Renal cortex interstitium (tissue), 11 donors: ENCODE data around the gene DMBT1. TPM values are rescaled to one million over a fixed set of nuclear protein-coding genes. Genes with fewer than 3 reads are reported as not detected.
"Not testable (repeated sequence)": the region's sequence is repeated elsewhere in the genome, so short reads cannot be mapped to it uniquely, and the experiment has no call there.

Experiments used
- DNase-seq, 11 donors: peaks; one replicate each; pipeline ENCODE4 v3.0.0-alpha.2; 2013; ENCODE audit warnings: low read depth in 9 of 11, low spot score in 4 of 11; ENCODE audit errors: extremely low read depth in 1 of 11
- polyA plus RNA-seq, 3 donors: library from polyadenylated mRNA; unstranded; fragments of 120-200 nt; gene quantifications; one replicate each; pipeline ENCODE4 v1.2.1, GENCODE V29; 2013; ENCODE audit not compliant: insufficient read length in 3 of 3

Gene DMBT1
- polyA plus RNA-seq, 3 donors: 0.12 to 0.36 (median 0.16) TPM

DNA sequence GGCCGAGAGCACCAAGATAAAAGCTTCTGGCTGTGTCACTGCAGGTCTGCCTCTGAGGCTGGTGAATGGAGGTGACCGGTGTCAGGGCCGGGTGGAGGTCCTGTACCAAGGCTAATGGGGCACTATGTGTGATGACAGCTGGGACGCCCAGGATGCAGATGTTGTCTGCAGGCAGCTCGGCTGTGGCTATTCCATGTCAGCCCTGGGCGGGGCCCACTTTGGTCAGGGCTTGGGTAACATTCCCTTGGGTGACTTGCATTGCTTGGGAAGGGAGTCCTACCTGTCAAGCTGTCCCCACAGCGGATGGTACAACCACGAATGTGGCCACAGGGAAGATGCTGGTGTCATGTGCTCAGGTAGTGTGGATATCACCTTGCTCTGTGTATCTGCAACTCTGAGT, 8.0 kb downstream of the DMBT1 start:
- no peak for DNase-seq

DNA sequence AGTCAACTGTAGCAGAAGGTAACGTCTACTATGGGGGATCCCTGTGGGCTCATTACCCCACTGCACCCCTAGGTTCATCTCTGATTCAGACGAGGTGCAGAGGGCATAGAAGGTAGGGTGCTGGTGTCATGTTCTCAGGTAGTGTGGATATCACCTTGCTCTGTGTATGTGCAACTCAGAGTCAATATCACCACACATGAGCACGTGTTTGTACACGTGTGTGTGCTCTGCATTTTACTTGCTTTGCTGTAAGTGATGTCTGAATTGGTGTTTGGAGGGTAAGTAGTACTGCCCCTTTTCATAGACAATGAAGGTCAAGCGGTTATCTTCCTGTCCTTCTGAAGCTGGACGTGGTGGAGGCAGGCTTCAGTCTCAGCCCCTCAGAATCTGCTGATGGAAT, 10.4 kb downstream of the DMBT1 start:
- DNase-seq: no peak

DNA sequence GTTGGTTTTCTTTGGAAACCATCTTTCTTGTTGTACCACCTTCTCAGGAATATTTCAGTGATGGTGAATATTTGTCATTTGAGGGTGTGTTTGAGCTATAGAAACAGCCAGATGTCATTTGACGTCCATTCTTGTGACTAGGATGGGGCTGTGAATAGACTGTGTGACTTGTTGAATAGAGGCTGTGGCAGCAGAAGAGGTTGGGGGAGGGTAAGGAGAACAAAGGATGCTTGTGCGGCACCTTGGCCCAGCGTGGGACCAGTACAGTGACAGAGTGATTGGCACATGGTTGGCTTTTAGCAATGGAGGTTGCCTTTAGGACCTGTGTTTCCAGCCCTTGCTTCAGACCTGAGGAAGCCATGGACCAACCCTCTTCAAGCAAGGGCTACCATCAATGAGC, 11.3 kb downstream of the DMBT1 start:
- no peak for DNase-seq

DNA sequence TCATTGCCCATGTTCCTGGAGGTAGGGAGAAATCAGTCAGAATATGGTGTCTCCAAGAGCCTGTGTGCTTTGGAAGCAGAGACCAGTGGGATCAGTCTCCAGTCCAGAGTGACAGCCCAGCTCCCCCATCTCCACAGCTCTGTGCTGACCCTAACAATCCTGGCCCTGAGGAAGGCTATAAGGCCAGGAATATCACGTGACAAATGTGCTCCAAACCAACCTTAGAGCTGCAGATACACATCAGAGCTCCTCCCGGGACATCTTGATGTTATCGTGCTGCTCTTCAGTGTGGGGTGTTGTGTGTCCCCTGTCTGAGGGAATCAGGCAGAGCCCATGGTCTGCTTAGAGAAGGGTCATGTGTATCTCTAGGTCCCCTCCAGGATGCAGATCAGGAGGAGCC, 15.2 kb downstream of the DMBT1 start:
- DNase-seq: no peak

DNA sequence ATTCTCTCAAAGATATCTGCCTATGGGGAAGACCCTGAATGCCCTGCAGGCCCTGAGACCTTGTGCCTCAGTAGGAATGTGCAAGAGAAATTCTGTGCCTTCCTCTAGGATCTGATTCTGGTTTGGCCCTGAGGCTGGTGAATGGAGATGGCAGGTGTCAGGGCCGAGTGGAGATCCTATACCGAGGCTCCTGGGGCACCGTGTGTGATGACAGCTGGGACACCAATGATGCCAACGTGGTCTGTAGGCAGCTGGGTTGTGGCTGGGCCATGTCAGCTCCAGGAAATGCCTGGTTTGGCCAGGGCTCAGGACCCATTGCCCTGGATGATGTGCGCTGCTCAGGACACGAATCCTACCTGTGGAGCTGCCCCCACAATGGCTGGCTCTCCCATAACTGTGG, 15.7 kb downstream of the DMBT1 start:
- no peak for DNase-seq

DNA sequence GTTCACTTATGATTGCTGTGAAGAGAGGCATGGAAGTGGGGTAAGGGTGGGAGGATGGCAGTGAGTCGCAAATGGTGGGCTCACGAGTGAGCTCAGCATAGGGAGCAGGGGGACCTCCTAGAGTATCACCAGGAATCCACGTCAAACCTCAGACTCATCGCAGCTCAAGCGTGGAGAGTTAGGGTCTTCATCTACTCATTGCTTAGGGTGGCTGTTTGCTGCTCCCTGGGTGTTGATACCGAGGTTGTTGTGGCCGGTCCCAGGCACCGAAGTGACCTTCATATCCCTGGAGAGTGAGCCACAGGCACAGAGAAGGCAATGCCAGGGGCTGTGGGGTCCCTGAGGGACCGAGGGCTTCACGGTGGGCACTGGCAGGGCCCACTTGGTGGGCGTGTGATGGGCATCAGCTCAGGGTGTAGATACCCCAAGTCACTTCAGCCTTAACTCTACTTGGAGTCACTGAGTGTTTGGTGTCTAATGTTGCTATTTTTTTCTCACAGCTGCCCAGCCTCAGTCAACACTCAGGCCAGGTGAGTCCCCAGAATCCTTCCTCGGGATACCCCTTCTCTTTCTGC, 16.8 kb downstream of the DMBT1 start:
- DNase-seq: no peak

DNA sequence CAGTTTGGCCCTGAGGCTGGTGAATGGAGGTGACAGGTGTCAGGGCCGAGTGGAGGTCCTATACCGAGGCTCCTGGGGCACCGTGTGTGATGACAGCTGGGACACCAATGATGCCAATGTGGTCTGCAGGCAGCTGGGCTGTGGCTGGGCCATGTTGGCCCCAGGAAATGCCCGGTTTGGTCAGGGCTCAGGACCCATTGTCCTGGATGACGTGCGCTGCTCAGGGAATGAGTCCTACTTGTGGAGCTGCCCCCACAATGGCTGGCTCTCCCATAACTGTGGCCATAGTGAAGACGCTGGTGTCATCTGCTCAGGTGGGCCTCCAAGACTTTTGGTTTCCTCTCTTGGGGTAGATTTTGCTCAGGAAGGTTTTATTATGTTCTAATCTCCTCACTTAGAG, 25.5 kb downstream of the DMBT1 start:
- DNase-seq: not testable (repeated sequence)

DNA sequence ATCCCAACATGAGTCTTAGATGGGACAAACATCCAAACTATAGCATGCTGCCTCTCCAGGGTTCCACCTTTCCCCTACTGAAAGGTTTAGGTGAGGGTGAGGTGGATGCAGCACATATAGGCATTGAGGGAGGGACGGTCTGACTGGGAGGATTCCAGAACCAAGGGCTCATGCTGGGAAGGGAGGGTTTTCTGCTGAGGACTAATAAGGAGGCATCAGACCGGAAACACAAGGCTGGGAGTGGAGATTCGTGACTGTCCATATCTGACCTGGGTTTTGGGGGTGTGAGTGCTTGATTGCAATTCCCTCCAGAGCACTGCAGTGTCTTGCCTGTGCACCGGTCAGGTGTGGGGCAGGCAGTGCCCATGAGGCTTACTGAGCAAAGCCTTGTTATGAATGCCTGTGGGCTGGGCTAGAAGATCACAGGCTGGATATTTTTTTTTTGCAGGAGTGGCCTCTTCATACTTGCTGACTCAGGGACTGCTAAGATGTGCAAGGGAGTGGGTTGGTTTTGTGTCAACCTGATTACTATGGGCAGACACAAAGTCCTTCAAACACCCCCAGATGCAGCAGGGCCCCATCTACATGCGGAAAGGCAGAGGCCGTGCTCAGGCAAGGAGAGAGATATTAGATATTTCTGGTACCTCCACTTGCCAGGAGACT, 26.7 kb downstream of the DMBT1 start:
- DNase-seq: no peak

DNA sequence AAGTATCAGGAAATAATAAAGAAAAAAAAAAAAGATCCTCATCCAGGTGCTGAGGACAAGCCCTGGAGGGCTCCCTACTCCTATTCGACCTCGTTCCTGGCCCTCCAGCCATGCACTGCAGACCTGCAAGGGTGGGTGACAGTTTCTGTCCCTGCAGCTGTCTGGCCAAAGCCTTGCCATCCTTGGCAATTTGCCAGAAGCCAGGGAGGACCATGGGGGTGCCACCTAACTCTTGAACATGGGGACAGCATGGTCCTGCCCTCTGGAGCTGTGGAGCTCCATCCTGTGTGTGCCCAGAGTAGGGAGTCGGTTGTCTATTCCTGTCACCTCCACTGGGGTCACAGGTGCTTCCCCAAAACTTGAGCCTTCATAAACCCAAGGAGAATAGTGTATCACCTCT, 27.8 kb downstream of the DMBT1 start:
- DNase-seq: no peak

DNA sequence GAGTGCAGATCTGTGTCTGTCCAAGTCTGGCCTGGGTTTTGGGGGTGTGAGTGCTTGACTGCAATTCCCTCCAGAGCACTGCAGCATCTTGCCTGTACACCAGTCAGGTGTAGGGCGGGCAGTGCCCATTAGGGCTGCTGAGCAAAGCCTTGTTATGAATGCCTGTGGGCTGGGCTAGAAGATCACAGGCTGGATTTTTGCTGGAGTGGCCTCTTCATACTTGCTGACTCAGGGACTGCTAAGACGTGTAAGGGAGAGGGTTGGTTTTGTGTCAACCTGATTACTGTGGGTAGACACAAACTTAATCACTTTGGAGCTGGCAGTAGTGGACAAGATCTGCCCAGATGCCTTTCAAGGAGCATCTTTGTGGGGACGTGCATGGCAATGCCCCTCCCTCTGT, 29.6 kb downstream of the DMBT1 start:
- no peak for DNase-seq

DNA sequence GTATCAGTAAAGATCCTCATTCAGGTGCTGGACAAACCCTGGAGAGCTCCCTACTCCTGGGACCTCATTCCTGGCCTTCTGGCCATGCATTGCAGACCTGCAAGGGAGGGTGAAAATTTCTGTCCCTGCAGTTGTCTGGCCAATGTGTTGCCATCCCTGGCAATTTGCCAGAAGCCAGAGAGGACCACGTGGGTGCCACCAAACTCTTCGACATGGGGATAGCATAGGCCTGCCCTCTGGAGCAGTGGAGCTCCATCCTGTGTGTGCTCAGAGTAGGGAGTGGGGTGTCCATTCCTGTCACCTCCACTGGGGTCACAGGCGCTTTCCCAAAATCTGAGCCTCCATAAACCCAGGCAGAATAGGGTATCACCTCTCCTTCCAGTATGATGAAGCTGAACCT, 31.2 kb downstream of the DMBT1 start:
- DNase-seq: no peak

DNA sequence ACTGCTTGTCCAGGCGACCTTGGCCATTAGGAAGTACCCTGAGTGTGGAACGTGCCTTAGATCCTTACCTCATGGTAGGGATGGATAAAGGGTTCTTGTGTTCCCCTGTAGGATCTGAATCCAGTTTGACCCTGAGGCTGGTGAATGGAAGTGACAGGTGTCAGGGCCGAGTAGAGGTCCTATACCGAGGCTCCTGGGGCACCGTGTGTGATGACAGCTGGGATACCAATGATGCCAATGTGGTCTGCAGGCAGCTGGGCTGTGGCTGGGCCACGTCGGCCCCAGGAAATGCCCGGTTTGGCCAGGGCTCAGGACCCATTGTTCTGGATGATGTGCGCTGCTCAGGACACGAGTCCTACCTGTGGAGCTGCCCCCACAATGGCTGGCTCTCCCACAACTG, 31.6 kb downstream of the DMBT1 start:
- no peak for DNase-seq

DNA sequence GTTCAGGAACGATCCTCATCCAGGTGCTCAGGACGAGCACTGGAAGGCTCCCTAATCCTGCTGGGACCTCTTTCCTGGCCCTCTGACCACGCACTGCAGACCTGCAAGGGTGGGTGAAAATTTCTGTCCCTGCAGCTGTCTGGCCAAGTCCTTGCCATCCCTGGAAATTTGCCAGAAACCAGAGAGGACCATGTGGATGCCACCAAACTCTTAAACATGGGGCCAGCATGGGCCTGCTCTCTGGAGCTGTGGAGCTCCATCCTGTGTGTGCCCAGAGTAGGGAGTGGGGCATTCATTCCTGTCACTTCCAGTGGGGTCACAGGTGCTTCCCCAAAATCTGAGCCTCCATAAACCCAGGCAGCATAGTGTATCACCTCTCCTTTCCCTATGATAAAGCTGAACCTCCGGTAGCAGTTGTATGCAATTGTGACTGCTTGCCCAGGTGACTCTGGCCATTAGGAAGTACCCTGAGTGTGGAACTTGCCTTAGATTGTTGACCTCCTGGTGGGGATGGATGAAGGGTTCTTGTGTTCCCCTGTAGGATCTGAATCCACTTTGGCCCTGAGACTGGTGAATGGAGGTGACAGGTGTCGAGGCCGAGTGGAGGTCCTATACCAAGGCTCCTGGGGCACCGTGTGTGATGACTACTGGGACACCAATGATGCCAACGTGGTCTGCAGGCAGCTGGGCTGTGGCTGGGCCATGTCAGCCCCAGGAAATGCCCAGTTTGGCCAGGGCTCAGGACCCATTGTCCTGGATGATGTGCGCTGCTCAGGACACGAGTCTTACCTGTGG, 57.1 kb downstream of the DMBT1 start:
- DNase-seq: no peak

DNA sequence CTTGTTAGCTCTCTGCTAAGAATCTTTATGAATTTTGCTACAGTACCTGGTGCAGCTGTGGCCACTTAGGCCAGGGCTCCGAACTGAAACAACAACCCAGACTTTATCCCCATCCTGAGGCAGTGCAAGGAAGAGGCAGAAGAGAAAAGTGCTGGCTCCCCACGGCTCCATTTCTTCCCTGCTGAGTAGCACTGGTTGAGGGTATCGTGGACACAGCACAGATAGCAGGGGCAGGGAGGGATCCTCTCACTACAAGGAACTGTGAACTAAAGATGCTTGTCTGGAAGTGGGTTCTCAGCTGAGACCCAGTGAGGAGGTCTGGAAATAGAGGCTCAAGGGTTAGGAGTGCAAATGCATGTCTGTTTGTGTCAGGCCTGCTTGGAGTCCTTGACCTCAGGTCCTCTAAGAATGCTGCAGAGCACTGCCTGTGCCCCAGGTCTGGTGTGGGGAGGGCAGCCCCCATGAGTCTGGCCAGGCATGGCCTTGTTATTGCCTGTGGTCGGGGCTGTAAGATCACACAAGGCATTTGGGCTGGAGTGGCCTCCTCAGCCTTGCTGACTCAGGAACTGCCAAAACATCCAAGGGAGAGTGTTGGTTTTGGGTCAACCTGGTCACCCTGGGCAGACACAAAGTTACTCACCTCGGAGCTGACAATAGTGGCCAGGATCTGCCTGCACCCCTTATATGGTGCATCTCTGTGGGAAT, 58.1 kb downstream of the DMBT1 start:
- DNase-seq: no peak

DNA sequence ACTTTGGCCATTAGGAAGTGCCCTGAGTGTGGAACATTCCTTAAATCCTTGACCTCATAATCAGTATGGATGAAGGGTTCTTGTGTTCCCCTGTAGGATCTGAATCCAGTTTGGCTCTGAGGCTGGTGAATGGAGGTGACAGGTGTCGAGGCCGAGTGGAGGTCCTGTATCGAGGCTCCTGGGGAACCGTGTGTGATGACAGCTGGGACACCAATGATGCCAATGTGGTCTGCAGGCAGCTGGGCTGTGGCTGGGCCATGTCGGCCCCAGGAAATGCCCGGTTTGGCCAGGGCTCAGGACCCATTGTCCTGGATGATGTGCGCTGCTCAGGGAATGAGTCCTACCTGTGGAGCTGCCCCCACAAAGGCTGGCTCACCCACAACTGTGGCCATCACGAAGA, 60.4 kb downstream of the DMBT1 start:
- not testable (repeated sequence) for DNase-seq

DNA sequence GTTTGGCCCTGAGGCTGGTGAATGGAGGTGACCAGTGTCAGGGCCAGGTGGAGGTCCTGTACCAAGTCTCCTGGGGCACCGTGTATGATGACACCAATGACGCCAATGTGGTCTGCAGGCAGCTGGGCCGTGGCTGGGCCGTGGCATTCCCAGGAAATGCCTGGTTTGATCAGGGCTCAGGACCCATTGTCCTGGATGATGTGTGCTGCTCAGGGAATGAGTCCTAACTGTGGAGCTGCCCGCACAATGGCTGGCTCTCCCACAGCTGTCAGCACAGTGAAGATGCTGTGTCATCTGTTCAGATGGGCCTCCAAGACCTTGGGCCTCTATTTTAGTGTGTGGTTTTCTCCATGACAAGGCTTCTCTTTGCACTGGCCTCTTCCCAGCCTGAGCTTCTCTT, 64.0 kb downstream of the DMBT1 start:
- DNase-seq: no peak

DNA sequence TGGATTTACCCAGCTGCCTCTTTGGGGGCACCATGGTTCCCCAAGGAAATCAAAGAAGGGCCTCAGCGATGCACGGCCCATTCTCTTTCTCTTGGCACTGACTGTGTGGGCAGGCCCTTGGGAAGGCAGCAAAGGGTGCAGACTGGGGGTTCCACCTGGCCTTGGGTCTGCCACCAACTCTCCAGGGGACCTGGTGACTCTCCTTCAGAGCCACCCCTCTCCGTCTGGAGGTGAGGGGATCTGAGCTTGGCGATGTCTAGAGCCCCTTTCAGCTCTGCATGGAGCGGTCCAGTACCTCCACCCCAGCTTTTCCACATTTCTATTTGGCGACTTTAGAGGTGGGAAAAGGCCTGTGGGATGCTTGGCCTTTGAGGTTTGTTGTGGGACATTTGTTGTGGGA, 70.0 kb downstream of the DMBT1 start:
- no peak for DNase-seq

DNA sequence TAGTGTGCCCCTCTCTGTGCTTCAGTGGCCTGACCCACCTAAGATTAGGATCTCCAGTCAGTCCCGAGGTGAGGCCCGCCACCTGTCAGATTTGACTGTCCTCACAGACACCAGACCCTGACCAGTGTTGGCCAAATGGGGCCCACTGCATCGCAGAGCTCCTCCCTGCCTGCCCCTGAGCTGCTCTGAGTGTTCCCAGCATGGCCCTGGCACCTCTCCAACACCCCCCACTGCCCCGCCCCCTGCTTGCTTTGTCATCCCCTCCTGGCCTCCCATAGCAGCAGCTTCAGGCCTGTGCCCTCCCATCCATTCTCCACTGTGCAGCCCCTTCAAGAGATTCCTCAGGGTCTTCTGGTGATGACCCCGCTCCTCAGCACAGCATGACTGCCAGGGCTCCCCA, 71.5 kb downstream of the DMBT1 start:
- DNase-seq: no peak

DNA sequence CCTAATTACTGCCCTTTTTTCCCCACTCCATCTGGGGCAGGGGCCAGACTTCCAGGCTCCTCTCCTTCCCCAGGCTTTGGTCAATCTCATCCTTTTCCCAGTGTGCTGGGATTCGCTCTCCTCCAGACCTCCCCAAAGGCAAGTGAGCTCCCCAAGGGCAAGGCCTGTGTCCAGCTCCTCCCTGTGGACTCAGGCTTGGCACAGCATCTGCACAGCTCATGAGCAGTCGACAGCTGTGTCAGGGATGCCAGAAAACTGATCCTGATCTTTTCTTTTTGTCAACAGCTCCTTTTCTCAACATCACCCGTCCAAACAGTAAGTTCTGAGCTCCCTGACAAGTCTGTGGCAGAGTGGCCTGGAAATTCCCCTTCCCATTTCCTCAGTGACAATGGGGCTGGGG, 72.0 kb downstream of the DMBT1 start:
- DNase-seq: no peak

DNA sequence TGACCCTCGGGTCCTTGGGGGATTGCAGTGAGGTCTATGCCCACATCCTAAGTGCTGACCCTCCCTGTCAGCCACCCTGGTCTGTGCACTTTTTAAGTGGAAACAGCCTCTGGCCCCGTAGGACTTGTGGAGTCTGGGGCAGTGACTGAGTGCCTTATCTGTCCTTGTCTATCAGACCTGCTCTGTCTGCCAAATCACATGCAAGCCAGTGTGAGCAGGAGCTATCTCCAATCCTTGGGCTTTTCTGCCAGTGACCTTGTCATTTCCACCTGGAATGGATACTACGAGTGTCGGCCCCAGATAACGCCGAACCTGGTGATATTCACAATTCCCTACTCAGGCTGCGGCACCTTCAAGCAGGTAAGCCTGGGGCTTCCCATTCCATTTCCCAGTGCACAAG, 76.4 kb downstream of the DMBT1 start:
- DNase-seq: no peak
